CMK (cell line): ENCODE data around the gene SPRR2B.
A peak's percentile ranks its signal among the peaks of the same experiment; 100 is the strongest.
"Not testable (repeated sequence)": the region's sequence is repeated elsewhere in the genome, so short reads cannot be mapped to it uniquely, and the experiment has no call there.

ENCODE experiments used
- DNase-seq: peaks from one replicate; pipeline ENCODE4 v3.0.0-alpha.2; 2010; ENCODE audit warnings: low read depth

Gene SPRR2B

GRCh38 chr1:153071511-153071910, at the start of gene SPRR2B:
Gene SPRR2B, minus strand, starts transcription at chr1:153071611. Its CDS starts 772 bp downstream, at chr1:153070839.
- no peak for DNase-seq

DNA sequence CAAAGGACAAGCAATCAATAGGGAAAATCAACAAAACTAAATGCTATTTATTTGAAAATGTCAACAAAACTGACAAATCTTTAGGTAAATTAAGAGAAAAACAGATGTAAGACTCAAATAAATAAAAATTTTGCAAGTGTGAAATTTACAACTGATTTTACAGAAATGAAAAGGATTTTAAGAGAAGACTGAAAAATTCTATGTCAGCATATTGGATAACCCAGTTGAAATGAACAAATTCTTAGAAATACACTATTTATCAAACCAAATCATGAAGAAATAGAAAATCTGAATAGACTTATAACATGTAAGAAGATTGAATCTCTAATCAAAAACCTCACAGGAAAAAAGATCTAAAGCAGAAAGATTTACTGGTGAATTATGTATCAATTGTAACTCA, 49.5 kb upstream of the SPRR2B start:
- DNase-seq, result no peak

- no peak for DNase-seq
These were observed 48.1 kb upstream of the SPRR2B start for GRCh38 chr1:153119491-153119971.

- not testable (repeated sequence) for DNase-seq
These were observed 43.9 kb upstream of the SPRR2B start for GRCh38 chr1:153115264-153115663.

- DNase-seq, result no peak
These were observed 42.0 kb upstream of the SPRR2B start, which contains the start of gene SPRR2F for GRCh38 chr1:153113416-153113815. Gene SPRR2F, minus strand, starts transcription at chr1:153113516. Its CDS starts 783 bp downstream, at chr1:153112733.

DNA sequence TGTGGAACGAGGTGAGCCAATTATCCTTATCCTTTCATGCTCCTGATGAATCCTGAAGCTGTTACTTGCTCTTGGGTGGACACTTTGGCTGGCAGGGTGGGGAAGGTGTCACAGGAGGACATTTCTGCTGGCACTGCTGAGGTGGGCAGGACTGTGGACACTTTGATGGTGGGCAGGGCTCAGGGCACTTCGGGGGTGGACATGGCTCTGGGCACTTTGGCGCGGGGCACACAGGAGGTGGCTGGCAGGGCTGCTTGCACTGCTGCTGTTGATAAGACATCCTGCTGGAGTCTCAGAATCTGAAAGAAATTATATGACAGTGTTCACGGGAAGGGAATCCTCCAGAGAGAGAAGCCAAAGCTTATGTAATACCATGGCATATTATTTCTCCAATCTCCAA, 41.0 kb upstream of the SPRR2B start:
- DNase-seq, result not testable (repeated sequence)

GRCh38 chr1:153100245-153100644, 28.8 kb upstream of the SPRR2B start:
- no peak for DNase-seq

- no peak for DNase-seq
These were observed 28.1 kb upstream of the SPRR2B start for GRCh38 chr1:153099461-153100045.

DNA sequence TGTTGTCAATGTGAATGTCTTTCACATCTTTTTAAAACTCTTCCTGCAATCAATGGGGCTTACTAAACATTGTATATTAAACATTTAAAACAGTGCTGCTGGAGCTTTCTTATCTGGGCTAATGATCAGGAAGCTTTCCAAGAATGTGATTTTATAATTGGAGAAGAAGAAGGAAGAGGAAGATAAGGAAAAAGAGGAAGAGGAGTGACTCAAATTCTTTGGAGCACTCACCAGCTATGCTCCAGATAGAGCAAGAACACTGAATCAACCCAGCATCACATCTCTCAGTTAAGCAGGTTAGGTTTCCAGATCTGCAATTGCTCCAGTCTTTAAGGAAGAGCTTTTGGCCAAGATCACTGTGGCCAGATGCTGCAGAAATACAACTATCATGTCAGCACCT, 24.4 kb upstream of the SPRR2B start:
- no peak for DNase-seq

DNA sequence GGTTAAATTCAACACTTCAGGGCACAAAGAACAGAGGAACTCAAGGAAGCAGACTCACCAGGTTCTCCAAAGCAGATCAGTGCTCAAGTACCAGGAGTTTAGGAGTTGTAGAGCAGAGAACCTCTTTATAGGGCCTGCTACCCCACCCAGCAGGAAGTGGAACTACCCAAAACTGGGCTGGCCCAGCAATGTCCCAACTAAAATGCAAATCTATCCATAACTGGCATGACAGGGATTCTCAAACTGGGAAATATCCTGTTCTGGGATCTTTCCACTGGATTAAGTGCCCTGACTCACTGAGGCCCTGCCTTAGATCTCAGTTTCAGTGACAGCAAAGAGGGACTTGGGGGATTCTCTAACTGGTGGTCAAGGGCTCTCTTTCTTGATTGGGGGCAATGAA, 23.0 kb upstream of the SPRR2B start, which contains the start of gene SPRR2E:
SPRR2E (minus strand) TSS at position 101 of the 400 bp plus-strand sequence. CDS start 775 bp downstream, outside the sequence.
- DNase-seq, result no peak

GRCh38 chr1:153087652-153088051, 16.2 kb upstream of the SPRR2B start:
- no peak for DNase-seq

- no peak for DNase-seq
These were observed 10.3 kb upstream of the SPRR2B start for GRCh38 chr1:153081736-153082135.

GRCh38 chr1:153072806-153073726, 1.7 kb upstream of the SPRR2B start:
- DNase-seq, result no peak

GRCh38 chr1:153070243-153070642, 1.2 kb downstream of the SPRR2B start:
- no peak for DNase-seq

- DNase-seq, result peak; percentile 22
These were observed 12.3 kb downstream of the SPRR2B start for GRCh38 chr1:153058826-153059784.

GRCh38 chr1:153058154-153058553, 13.3 kb downstream of the SPRR2B start:
- DNase-seq, result no peak

DNA sequence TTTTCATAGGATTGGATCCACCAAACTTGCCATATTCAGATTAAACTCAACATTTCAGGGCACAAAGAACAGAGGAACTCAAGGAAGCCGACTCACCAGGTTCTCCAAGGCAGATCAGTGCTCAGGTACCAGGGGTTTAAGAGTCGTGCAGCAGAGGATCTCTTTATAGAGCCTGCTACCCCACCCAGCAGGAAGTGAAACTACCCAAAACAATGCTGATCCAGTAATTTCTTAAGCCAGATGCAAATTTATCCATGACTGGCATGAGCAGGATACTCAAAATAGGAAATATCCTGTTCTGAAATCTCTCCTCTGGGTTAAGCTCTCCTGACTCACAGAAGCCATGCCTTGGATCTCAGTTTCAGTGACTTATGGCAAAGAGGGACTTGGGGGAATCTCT, 14.0 kb downstream of the SPRR2B start, which contains the start of gene SPRR2A:
SPRR2A (minus strand) TSS at position 138 of the 400 bp plus-strand sequence. CDS start 777 bp downstream, outside the sequence.
- DNase-seq, result no peak

DNA sequence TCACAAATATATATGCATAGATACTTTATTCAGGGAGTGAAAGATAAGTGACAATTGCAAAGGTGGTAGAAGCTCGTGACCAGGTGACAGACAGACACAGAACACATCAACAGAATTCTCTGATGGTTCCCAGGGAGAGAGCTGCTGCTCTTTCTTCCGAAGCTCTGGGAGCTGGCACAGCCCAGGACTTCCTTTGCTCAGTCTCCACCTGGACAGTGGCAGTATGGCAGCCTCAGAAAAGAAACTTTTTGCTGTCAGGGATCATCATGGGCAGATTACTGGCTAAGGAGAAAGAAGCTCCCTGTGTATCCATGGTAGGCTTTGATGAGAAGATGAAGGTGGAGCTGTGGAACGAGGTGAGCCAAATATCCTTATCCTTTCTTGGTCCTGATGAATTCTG, 15.3 kb downstream of the SPRR2B start:
- not testable (repeated sequence) for DNase-seq

- no peak for DNase-seq
These were observed 22.2 kb downstream of the SPRR2B start for GRCh38 chr1:153049211-153049610.

GRCh38 chr1:153040950-153041631, 30.3 kb downstream of the SPRR2B start, which contains the start of gene SPRR2D:
Gene SPRR2D, minus strand, starts transcription at chr1:153041120. Its CDS starts 774 bp downstream, at chr1:153040346.
- no peak for DNase-seq

GRCh38 chr1:153035211-153035610, 36.2 kb downstream of the SPRR2B start:
- no peak for DNase-seq
